HG02759 (cell line): ENCODE results near the gene DLL3.

Experiments
- ATAC-seq: cut with Tn5 transposase; IDR thresholded peaks from one replicate; pipeline ENCODE4 v1.9.1; 2021; ENCODE audit warnings: mild to moderate bottlenecking, moderate library complexity; ENCODE audit not compliant: unreplicated experiment

The DLL3 gene

DNA sequence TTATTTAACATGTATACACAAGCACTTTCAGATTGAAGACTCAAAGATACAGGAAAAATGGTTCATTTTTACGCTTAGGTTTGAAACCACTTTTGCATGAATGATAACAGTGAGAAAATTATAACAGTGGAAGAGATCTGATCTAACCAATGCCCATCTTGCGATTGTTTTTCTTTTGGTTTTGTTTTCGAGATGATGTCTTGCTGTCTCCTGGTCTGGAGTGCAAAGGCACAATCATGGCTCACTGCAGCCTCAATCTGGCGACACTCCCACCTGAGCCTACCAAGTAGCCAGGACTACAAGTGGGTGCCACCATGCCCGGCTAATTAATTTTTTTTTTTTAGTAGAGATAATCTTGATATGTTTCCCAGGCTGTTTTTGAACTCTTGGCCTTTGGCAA lies 51.5 kb downstream of the DLL3 start:
- ATAC-seq, result no peak

DNA sequence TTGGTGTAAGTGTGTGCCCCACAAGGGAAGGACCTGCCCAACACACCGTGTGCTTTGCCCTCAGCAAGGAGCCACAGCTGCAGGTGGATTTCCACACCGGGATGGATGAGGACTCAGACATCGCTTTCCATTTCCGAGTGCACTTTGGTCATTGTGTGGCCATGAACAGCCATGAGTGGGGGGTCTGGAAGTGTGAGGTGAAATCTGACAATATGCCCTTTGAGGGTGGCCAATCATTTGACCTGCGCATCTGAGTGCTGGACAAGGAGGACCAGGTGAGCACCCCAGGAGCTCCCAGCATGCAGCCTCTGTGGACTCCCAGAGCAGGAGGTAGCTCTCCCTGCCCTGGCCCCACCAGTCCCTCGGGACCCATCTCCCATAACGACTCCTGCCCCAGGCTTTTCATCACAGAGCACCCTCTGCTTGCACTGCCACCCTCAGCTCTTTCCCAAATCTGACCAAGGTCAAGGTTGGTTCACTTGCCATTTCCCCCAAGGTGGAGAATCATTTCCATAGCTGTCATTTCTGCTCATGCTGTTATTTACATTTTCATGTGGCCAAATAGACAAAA lies 54.4 kb downstream of the DLL3 start:
- no peak for ATAC-seq

DNA sequence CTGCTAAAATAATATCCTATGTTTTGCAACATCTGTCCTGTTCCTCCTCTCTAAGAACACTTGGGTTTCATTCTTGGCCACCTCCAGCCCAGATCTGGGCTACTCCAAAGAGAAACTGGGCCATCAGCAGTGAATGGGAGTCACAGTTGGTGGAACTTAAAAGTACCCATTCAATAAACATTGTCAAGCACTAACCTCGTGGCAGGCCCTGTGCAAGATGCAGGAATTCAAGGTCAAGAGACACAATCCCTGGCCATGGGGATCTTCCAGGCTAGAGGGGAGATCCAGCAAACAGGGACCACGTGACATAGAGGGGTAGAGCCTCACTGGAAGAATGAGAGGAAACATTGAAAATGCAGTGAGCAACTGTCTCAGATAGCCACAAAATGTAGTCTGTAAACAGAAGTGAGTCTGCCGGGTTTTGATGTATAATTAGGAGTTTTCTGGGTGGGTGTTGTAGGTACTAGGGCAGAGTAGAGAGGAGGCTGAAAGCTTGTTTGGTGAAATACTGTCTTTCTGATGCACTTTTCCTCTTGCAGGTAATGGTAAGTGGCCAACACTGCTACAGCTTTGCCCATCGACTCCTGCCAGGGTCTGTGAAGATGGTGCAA lies 56.1 kb downstream of the DLL3 start:
- ATAC-seq, result no peak

DNA sequence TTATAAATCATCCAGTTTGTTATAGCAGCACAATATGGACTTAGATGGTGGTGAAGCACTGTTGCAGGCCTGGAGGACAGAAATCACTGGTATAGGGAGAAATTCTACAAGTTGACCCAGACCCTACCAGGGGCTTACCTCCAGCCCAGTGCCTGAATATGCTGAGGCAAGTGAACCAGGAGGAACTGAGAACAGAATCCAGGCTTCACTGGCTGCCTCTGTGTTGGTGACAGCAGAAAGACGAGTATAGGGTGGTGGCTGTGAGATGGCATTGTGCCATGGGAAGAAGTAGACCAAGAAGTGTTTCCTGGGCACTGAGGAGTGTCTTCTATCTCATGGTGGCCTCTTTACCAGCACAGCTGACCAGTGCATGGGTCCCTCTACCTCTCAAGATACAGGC lies 57.1 kb downstream of the DLL3 start:
- ATAC-seq, result no peak
